Stimulated activated CD8-positive, alpha-beta memory T cell treated with anti-CD3 and anti-CD28 coated beads, Interleukin-15, amount 100 ng/mL, for 48 hours (primary cell): ENCODE data around the gene PGM1.
A peak's percentile ranks its signal among the peaks of the same experiment; 100 is the strongest.

Experiments used
- DNase-seq, 2 donors: peaks; one replicate each; pipeline ENCODE4 v3.0.0-alpha.2; 2020; ENCODE audit warnings: low read depth in 2 of 2

The PGM1 gene

GRCh38 chr1:63601061-63601460, 7.8 kb downstream of the PGM1 start:
- DNase-seq, result no peak

- no peak for DNase-seq
Observed at GRCh38 chr1:63601463-63601862, 8.3 kb downstream of the PGM1 start.

- DNase-seq, result no peak
Observed at GRCh38 chr1:63601912-63602311, 8.7 kb downstream of the PGM1 start.

- DNase-seq, result no peak
Observed at GRCh38 chr1:63602629-63603028, 9.4 kb downstream of the PGM1 start.

GRCh38 chr1:63603810-63604209, 10.6 kb downstream of the PGM1 start:
- no peak for DNase-seq

- no peak for DNase-seq
Observed at GRCh38 chr1:63607322-63607721, 14.1 kb downstream of the PGM1 start.

DNA sequence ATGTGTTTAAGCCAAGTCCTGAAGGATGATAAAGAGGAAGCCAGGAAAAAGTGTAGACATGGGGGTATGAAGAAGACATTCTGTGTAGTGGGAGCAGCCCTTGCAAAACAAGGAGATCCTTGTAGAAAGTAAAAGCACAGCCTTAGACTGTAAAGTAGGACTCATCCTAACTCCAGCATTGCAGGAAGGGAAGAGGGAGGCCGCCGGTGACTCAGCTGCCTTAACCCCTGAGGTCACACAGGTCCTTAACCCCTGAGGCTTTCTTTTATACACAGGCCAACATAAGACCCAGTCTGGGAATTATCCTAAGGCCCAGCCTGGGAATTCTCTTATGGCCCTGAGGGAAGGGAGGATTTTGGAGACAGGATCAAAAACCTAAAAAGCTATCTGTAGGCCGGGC, 18.0 kb downstream of the PGM1 start:
- no peak for DNase-seq

DNA sequence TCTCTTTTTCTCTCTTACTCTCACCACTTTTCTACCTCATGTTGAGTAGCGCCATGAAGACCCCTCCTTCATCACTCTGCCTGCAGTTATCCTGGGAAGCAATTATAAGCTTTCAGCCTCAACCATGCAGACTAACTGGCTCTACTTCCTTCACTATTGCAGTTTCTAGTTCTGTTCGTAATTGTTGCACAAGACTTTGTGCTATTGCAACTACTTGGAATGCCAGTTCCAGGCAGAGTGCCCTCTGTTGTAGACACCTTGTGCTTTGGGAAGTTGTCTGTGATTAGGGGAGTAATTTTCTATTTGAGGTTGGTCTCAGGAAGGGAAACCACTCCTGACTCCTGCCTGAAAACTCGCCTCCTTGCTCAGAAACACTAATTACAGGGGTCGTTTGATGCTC, 19.4 kb downstream of the PGM1 start:
- DNase-seq, result no peak

DNA sequence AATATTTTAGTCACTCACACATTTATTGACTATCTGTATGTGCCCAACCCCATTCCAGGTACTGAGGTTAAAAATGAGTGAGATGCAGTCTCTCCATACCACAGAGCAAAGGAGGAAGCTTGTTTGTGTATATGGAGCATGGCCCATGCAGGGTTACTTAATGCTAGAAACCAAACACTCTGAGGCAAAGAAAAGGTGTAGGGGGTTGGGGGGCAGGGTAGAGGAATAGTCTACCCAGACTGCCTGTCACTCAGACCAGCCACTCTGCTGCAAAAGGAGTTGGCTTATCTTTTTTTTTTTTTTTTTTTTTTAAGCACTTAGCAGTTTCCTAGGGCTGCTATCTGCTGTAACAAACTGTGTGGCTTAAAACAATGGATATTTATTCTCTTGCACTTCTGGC, 19.8 kb downstream of the PGM1 start:
- DNase-seq, result no peak

GRCh38 chr1:63615768-63616420, 22.7 kb downstream of the PGM1 start:
- DNase-seq, result peak in 1 of 2 donors; percentile 20

DNA sequence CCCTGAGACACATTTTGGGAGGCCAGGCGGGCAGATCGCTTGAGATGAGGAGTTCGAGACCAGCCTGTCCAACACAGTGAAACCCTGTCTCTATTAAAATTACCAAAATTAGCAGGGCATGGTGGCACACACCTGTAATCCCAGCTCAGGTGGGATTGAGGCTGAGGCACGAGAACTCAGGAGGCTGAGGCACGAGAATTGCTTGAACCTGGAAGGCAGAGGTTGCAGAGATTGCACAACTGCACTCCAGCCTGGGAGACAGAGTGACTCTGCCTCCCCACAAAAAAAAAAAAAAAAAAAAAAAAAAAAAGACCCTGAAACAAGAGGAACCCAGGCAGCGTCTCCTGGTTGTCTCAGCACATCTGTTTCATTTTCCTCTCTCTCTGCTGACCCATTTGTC, 24.2 kb downstream of the PGM1 start:
- DNase-seq, result no peak

DNA sequence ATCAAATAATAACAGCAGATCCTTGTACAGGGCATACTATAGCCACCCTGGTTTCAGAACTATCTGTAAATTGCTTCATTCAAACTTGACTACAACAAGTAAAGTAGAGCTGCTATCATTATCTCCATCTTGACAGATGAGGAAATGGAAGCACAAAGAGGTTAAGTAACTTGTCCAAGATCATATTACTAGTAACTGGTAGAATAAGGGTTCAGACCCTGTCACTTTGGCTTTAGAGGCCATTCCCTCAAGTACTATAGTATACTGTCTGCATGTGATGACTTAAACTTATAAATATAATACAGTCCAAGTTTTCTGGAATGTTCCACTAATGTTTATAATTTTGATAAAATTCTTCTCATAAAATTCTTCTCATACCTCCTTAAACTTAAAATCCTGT, 24.8 kb downstream of the PGM1 start:
- DNase-seq, result no peak

DNA sequence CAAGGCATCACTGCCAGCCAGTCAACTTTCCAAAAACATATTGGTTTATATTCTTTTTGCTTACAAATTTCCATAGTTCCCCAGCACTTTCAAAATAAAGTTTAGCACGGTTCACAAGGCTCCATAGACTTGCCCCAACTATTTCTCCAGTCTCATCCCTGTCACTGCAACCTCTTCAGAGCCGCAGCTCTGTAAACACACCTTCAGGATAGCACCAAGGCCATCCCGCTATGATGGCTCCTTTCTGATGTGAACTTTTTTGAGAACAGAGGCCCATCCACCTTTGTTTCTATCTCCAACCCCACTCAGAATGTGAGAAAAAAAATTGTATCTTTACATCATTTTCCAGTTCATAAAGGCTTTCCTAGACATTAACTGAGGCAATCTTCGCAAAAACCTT, 26.3 kb downstream of the PGM1 start:
- DNase-seq, result no peak

- no peak for DNase-seq
Observed at GRCh38 chr1:63620671-63621070, 27.5 kb downstream of the PGM1 start.

DNA sequence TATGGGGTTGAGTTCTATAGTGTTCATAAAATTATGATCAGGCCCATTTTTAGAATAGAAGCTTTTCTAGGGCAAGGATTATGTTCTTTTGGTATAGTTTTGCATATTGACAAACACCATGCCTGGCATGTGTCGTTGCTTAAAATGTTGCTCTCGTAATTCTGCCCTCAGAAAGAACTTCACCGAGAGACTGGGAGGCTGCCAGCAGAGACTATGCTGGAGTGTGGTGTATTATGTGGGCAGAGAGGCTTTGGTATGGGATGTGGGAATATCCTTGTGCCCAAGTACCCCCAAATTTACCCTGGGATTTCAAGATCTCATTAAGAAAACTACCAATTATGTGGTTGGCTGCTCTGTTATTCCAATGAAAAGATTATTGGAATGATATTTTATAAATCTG, 27.9 kb downstream of the PGM1 start:
- no peak for DNase-seq

DNA sequence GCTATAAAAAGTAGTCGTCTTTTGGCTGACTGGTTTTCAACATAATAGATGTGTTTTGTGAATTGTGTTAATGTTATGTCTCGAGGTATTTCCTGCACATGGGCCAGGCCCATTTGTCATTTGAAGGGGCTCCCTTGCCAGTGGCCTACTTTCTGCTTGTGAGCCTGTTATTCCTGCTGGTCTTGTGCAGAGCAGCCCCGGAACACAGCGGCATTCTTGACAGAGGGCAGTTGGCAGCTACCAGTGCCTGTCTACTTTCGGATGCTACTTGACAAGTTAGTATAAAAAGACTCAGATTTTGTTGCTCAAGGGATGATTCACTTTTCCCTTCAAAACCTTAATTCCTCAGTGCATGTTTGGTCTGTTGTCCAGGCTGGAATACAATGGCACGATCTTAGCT, 28.5 kb downstream of the PGM1 start:
- DNase-seq, result no peak

DNA sequence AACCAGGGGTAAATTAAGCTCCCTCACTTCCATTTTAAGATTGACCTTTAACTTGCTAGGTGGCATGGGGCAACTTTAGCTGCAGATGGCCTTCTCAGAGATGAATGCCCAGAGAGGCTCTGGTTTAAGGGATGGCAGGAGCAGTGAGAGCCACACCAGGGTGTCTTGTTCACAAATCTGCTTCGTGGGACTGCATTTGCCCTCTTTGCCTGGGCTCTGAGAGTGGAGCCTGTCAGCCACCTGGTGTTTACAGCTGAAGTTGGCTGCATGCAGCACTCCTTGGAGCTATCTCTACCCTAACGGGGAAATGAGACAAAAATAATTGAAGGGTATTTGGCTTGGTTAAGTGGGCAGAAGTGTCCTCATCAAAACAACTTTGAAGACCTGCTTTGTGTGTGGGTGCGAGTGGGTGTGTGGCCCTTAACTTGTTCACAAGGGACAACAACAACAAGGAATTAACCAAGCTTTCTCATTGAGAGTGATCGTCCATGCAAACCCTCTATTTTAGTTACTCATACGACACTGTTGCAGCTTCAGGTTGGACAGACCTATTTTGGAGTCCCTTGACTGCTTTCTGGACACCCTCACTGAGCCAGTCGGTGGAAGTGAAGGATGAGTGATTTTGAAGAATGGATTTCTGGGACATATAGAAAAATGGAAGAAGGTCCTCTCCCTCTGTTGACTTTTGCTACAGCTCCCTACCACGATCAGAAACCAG, 29.8 kb downstream of the PGM1 start:
- DNase-seq, result no peak

GRCh38 chr1:63623952-63624351, 30.7 kb downstream of the PGM1 start:
- DNase-seq, result no peak

DNA sequence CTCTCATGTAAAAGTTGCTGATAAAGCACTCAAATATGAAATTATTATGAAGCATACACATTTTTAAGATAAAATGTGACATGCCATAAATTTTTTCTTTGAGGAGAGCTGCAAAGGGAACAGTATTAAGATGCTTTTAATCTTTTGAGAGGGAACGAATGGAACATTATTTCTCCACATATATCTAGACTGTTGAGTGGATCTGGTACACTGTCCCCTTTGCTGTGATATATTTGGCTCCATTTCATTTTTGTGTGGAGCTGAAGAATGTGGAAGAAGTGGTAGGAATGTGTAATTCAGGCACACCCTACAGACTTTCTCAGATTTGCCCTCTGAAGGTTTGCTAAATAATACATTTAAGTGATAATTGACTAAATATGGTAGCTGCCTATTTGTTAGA, 31.7 kb downstream of the PGM1 start:
- DNase-seq, result no peak

- DNase-seq, result no peak
Observed at GRCh38 chr1:63626222-63626621, 33.0 kb downstream of the PGM1 start.

- DNase-seq, result no peak
Observed at GRCh38 chr1:63628607-63629006, 35.4 kb downstream of the PGM1 start.

DNA sequence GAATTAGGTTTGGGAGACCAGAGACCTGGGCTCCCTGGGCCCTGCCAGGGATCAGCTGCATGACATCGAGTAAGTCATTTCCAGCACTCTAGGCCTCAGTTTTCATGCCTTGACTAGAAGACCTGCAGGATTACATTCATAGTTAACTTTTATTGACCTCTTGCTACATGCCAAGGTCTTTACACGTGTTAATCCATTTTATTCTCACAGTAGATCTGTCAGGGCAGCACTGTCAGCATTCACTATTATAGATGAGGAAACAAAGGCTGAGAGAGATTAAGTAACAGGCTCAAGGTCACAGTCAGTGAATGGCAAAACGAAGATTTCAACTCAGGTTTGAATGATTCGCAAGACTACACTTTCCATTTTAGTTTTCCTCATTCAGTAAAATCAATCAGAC, 37.0 kb downstream of the PGM1 start:
- DNase-seq, result no peak

GRCh38 chr1:63630666-63631065, 37.5 kb downstream of the PGM1 start:
- DNase-seq, result no peak

DNA sequence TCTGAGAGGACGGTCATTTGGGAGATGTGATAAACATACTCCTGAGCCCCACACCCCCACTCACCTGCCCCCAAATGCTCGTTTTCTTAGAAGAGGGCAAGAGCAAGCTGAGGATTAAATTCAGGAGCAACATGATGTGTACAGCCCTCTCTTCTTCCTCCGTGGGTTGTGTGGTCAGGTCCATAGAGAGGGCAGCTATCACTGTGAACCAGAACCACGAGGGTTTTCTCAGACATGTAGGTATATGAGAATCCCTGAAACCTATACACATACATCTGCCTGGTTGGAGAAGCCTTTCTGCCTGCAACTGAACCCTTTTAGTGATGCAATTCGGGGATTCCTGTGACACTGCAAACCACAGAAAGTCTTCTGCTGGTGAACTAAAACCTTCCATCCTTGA, 38.9 kb downstream of the PGM1 start:
- DNase-seq, result no peak
